NCI-H187 (cell line): Measurements from ENCODE around the gene BACH2.
"Not testable (repeated sequence)": the region's sequence is repeated elsewhere in the genome, so short reads cannot be mapped to it uniquely, and the experiment has no call there.

Experiments used
- DNase-seq, 2 experiments: peaks; one replicate each; lab custom pipeline; 2025; lab: John Stamatoyannopoulos, UW

The BACH2 gene

DNA sequence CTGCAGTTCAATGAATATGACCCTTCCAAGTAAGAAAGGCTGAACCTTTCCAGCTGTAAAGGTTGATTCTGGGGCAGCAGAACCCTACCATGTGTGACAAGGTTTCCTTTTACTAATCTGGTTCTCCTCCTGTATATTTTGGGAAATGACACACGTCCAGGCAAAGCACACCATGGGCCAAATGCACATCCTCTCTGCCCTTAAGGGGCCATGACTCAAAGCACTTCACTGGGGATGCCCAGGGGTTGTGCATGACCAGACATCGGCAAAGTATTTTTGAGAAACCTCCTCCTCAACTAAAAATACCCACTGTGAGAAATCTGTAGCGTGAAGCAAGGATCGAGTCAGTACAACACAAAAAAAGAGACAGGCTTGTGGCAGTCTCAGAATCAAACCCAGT is 174.7 kb downstream of the BACH2 start:
- no peak for DNase-seq

DNA sequence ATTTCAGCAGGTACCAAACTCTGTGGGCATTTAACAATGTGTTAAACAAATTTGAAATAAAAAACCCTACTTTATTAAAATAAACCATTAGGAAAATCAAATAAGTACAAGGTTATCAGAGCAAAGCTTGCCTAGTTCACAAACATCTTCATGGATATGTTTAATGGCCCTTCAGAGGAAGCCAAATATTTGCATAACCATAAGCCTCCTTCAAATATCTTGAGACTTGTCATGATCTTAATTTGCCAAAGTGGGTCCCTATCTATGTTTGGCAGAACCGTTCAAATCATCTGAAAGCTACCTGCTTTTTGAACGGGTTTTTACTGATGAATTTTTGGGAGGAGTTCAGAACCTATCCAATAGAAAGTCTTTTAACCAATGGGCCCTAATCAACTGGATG is 176.3 kb downstream of the BACH2 start:
- DNase-seq, result no peak

DNA sequence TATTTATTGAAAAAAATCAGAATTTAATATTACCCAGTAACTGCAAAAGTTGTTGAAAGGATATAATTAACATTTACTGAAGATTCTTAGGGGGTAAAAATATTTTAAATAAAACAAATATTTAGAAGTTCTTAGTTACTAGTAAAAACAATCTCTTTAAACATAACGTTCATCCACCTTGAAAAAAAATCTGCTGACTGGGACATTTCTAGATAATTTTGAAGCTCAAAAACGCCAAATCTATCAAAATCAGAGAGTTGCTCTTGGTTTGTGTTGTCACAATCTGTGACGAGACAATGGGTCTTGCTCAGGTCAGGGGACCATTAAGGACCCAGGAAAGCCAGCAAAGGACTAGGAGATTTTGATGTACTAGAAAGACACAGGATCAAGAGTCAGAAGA is 177.0 kb downstream of the BACH2 start:
- DNase-seq, result no peak

DNA sequence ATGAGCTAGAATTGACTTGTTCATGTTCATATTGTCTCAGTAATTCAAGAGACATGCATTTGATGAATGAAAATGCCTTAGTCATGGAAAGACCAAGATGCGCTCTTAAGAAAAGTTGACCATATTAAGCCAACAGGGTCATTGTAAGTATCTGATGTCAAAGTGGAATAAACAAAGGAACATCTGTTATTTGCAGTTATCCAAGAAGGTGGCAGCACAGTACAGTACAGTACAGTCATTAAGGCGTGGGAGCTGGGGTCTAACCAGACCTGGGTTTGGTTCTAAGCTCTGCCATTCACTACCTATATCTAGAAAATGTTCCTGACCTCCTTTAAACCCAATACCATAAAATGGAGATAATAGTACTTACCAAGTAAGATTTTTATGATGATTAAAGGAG is 178.1 kb downstream of the BACH2 start:
- DNase-seq, result no peak

DNA sequence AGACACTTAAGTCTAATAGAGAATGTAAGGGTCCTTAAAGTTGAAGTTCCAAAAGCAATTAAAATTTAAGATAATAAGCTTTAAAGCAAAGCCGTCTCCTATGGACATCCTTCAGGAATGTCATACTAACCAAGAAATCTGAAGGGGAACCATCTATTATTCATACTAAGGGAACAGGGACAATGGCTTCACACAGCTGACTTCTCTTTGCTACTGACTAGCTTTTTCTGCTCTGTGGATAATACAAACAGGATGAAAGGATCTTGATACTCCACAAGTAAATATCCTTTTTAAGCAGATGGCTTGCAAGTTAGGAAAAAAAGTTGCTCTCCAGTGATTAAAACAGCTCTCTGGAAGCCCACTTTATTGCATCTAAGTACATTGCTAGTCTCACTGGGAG is 178.6 kb downstream of the BACH2 start:
- no peak for DNase-seq

DNA sequence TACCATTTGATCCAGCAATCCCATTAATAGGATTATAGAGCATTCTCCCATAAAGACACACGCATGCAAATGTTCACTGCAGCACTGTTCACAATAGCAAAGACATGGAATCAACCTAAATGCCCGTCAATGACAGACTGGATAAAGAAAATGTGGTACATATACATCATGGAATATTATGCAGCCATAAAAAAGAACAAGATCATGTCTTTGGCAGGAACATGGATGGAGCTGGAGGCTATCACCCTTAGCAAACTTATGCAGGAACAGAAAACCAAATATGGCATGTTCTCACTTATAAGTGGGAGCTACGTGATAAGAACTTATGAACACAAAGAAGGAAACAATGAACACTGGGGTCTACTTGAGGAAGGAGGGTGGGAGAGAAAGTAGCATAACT is 180.5 kb downstream of the BACH2 start:
- not testable (repeated sequence) for DNase-seq

DNA sequence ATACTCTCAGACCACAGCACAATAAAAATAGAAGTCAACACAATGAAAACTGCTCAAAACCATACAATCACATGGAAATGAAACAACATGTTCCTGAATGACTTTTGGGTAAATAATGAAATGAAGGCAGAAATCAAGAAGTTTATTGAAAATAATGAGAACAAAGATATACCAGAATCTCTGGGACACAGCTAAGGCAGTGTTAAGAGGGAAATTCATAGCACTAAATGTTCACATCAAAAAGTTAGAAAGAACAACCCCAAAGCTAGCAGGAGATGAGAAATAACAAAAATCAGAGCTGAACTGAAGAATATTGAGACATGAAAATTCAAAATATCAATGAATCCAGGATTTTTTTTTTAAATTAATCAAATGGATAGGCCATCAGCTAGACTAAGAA is 183.3 kb downstream of the BACH2 start:
- DNase-seq, result no peak

DNA sequence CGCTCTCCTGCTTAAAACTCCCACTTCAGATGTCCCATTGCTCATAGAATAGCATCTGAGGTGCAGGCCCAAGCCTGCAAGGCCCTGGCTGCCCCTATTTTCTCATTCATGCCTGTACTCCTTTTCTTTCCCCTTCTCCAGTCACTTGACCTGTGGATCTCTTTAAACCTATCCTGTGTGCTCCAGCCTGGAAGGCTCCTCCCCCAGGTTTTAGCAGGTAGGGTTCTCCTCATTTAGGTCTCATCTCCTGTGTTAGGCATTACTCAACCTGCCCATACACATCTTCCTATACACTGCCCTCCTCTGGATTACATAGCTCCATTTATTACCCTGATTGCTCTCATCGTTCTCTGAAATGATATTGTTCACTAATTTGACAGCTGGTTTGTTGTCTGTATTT is 185.3 kb downstream of the BACH2 start:
- DNase-seq, result no peak

DNA sequence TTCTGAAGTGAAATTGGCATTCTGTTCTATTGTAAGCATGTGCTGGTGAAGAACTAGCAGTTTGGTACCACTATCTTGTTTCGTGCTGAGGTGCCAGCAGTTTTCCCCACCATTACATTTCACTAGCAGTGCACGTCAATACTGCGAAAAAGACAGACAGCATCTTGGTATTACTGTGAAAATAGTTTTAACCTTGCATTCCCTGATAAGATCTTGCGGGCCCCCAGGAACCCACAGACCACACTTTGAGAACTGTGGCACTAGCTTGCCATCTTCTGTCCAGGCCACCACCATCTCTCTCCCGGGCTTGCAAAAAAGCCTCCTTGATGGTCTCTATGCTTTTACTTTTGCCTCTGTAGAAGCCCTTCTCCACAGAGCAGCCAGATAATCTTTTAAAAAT is 185.7 kb downstream of the BACH2 start:
- no peak for DNase-seq

DNA sequence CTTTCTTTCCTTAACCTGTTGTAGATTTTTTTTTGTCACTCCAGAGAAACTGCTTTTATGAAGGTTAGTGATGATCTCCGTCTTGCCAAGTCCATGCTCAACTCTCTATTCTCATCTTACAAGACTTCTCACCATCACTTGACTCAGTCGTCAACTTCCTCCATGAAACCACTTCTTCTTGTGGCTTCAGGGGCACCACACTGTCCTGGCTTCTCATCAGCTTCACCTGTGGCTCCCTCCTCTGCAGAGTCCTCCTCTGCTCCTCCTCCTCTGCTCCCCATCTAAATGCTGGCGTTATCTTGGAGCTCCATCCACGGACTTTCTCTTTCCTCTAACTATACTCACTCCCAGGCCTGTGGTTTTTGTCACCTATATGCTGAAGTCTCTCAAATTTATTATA is 187.5 kb downstream of the BACH2 start:
- DNase-seq, result no peak

DNA sequence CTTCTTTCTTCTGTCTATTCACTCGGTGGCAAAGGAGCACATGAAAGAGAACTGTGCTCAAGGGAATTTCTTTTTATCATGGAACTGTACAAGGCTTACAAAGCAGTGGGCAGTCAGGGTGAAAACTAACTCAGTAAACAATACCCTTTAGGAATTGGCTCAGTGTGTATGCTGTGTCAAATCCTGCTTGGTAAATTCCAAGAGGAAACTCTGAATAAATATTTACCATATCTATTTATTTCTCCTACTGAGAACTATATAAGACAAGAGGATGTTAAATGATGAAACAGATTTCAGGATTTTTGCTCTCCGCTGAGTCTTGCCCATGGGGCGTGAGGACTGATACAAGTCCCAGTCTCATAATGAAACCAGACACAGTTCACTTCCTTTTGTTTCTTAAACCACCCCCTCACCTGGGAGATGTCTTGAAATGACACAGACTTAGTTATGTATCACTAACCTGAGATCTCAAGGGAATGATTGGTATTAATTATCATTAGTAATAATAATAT is 188.8 kb downstream of the BACH2 start:
- no peak for DNase-seq

DNA sequence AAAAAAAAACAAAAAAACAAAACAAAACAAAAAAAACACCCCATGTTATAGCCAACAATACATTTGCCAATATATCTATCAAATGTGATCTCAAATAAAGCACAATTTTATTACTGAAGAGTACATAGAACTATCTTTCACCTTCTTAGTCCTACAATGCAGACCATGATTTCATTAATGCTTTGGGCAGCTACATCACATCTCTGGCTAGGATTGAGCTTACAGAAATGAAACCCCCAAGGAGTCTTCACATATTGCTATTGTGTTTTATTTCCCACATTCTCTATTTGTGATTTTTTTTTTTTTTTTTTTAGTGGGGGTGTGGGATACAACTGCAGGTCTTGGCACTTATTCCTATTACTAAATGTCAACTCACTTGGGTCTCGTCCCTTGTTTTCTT is 189.3 kb downstream of the BACH2 start:
- no peak for DNase-seq

DNA sequence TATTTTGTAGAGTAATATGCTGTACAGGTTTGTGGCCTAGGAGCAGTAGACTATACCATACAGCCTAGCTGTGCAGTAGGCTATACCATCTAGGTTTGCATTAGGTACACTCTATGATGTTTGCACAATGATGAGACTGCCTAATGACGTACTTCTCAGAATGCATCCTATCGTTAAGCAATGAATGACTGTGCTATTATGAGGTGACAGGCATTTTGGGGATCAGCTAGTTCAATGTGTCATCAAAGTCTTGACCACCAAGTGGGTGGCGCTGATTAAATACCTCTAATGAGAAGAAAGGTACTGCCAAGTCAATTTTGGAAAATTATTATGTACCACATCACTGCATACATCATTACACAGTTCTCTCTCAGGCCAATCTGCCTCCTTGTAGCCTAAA is 190.2 kb downstream of the BACH2 start:
- no peak for DNase-seq

DNA sequence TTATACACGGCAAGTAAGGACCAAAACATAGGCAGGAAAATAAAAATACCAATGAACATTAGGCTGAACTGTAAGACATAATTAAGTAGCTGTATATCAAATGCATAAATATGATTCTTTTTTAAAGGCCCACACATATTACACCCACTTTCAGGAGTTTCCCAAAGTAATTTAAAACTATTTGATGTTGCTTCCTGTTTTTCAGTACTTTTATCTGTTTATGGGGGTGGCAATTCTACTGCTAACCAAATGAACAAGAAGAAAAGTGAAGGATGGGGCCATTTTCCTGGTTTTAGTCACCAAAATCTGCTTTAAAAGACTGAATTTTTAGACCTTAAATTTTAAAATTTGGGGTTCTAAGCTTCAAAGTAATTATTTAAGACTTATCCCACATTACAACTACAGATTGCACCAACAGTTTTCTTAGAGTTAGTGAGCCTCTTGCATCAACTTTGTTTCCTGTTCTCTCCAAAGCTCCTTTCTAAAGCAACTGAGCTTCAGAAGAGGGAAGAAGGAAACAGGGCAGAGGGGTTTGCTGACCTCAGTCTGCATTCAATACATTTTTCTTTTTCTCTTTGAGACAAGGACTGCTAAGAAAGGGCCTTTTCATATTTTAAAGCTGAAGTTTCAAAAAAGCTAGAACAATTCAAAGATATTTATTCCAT is 191.0 kb downstream of the BACH2 start:
- no peak for DNase-seq

DNA sequence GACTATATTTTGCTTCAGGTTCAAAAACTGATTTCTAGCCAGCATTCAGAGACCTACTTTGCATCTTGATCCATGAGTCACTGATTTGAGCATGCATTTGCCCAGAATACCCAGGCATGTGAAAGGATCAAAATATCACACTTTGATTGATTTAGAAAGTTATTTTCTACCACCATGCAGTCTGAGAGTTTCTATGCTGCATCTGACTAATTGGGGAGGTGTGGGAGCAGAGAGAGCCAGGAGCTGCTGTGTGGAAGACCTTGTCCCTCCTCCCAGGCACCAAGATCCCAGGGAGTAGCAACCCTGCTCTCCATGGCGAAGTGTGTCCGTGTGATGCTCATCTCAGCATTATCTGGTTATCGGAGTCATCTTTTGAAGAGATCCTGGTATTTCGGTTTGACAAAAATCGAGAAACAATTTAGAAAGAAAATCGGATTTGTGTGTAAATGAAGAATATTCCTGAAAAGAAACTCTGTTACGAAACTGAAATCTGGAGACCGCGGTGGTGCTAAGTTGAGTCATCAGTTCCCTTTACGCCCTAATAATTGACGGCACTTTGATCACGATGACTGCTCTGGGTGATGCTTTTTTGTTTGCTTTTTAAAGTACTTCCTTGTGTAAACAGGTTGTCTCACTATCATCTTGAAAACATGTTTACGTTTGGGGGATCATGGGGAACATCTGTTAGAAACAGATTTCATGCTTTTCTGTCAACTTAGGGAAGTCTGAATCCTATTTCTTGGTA is 193.4 kb downstream of the BACH2 start:
- no peak for DNase-seq

DNA sequence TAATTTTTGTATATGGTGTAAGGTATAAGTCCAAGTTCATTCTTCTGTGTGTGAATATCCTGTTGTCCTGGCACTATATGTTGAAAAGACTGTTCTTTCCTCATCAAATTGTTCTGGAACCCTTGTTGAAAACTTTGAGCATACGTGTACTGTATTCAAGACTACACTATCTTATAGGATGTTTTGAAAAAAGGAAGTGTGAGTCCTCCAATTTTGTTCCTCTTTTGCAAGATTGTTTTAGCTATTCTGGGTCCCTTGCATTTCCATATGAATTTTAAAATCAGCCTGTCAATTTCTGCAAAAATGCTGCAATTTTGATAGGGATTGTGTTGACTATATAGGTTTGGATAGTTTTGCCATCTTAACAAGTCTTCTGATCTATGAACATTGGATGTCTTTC is 195.2 kb downstream of the BACH2 start:
- DNase-seq, result no peak

DNA sequence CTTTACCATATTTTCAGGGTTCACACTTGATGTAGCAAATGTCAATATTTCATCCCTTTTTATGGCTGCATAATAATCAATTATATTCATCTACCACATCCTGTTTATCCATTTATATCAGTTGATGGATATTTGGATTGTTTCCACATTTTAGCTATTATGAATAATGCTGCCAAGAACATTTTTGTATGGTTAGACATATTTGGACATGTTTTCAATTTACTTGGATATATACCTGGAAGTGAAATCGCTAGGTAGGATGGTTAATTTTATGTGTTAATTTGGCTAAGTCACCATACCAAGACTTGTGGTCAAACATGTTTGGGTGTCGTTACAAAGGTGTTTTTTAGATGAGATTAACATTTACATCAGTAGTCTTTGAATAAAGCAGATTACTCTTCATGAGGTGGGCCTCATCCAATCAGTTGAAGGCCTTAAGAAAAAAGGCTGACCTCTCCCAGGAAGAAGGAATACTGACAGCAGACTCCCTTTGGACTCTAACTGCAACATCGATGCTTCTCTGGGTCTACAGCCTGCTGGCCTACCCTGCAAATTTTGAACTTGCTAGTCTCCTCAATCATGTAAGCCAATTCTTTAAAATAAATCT is 196.5 kb downstream of the BACH2 start:
- DNase-seq, result no peak

DNA sequence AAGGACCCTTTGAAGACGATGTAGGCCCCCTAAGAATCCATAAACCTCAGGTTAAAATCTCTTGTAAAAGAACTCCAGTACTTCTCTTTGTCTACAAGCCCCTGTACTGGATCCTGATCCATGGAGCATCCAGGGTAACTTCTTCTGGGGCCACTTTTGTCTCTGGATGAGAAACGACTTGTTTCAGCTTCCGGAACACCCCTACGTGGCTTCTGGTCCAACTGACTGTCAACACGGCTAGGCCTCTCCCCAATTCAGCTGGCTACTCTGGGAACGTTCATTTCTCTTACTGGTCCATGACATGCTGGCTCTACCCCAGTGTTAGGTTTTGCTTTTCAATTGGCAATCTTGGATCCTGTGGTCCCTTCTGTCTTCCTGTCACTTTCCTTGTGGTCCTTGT is 198.0 kb downstream of the BACH2 start:
- DNase-seq, result no peak

DNA sequence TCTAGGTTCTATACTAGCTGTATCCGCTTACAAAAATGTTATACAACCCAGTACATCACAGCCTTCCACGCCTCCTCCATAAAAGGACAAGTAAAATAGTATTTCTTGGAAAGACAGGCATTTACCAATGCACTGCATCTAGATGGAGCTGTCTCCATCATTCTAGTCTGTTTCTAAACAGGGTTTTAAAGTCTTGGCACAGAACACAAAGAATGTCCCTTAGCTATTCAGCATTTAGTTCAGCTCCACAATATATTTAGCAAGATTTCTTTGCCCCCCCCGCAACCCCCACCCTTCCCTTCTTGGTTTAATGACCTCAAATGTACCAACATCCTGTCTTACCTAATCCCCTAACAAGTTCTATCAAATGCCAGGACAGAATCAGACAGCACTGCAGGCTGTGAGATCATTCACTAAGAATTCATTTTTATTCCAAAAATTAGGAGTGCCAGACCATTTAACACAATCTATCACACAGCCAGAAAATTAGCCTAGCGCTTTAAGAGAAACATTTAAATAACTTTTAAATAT is 198.6 kb downstream of the BACH2 start:
- DNase-seq, result no peak

DNA sequence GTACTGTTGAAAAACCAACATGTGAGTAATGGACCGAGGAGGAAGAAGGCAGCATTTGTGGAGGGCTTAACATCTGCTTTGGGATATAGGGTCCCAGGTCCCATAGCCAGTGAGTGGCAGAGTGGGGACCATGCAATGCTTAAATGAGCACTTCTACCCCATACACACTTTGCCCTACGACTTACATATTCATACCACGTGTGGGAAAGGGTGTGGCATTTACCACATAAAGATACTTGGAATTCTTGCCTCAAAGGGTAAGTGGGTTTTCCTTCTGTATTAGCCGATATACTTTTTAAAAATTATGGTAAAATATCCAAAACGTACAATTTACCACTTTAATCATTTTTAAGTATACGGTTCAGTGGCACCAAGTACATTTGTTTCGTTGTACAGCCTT is 199.3 kb downstream of the BACH2 start:
- DNase-seq, result no peak

DNA sequence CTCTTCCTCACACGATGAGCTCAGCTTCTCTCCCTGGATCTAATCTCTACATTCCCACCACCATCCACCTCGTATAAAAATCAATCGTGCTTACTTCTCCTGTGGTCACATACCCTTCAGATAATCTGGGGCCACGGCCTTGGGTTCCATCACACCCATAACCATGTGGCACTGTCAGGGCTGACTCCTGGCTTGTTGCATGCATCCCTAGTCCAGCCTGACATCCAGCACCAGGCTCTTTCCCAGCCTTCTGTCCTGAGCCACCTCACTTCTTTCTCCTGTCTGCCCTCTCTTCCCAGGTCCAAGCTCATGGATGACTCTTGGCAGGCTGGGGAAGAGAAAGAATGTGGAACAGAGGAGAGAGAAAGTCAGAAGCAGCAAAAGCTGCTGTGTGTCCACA is 199.8 kb downstream of the BACH2 start:
- no peak for DNase-seq

DNA sequence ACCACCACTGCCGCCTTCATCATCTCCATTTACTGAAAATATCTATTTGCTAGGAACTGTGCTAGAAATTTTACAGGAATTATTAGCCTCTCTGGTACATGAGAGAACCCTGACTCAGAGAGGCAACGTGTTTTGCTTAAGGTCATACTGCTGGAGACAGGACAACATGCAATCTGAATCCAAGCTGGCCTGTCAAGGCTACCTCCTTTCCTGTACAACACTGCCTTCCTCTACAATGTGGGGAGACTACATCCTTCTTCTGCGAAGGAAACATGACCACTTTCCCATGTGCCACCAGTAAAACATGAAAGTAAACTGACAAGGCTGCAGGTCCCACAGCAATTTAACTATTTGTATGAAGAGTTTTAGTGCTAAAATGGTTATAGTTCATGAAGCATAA is 200.9 kb downstream of the BACH2 start:
- DNase-seq, result no peak

DNA sequence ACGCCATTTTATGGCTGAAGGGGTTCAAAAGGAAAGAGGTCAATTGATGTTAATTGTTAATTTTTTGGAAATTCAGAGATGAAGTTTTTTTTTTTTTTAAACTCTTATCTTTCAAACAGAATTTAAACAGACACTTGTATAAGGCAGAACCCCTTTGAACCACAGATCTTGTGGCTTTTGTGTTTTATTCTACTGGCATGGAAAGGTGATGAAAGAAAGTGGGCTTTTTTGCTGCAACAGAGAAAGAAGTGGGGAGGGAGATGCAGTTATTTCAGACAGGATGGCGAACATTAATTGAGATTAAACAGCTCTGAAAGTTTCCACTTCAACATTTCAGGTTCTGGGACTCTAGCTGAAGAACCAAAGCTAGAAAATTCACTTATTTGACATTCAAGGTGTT is 201.5 kb downstream of the BACH2 start:
- DNase-seq, result no peak
